HG02798 (cell line): ENCODE data around the gene SMPDL3B.
A peak's percentile ranks its signal among the peaks of the same experiment; 100 is the strongest.

Experiments used
- ATAC-seq: cut with Tn5 transposase; IDR thresholded peaks from one replicate; pipeline ENCODE4 v1.9.1; 2021; ENCODE audit warnings: mild to moderate bottlenecking; ENCODE audit not compliant: unreplicated experiment, poor library complexity

The SMPDL3B gene

GRCh38 chr1:27934818-27935549 is at the start of gene SMPDL3B:
Gene SMPDL3B, plus strand, starts transcription at chr1:27935000. Its CDS starts 184 bp downstream, at chr1:27935184.
- ATAC-seq = peak; percentile 56

GRCh38 chr1:27885114-27885528 is 49.7 kb upstream of the SMPDL3B start:
- no peak for ATAC-seq

- ATAC-seq = no peak
These were observed 49.0 kb upstream of the SMPDL3B start for GRCh38 chr1:27885621-27886352.

GRCh38 chr1:27886353-27886679 is 48.5 kb upstream of the SMPDL3B start:
- ATAC-seq = no peak

- ATAC-seq = no peak
These were observed 48.1 kb upstream of the SMPDL3B start for GRCh38 chr1:27886744-27887143.

- no peak for ATAC-seq
These were observed 47.4 kb upstream of the SMPDL3B start for GRCh38 chr1:27887215-27888021.

GRCh38 chr1:27889506-27889905 is 45.3 kb upstream of the SMPDL3B start:
- no peak for ATAC-seq

- peak; percentile 44 for ATAC-seq
These were observed 43.5 kb upstream of the SMPDL3B start for GRCh38 chr1:27891196-27891889.

- no peak for ATAC-seq
These were observed 40.3 kb upstream of the SMPDL3B start for GRCh38 chr1:27894521-27894920.

- no peak for ATAC-seq
These were observed 28.0 kb upstream of the SMPDL3B start for GRCh38 chr1:27906759-27907158.

GRCh38 chr1:27912429-27912828 is 22.4 kb upstream of the SMPDL3B start:
- ATAC-seq = no peak

- no peak for ATAC-seq
These were observed 19.7 kb upstream of the SMPDL3B start for GRCh38 chr1:27915082-27915575.

GRCh38 chr1:27922272-27922671 is 12.5 kb upstream of the SMPDL3B start:
- ATAC-seq = no peak

- no peak for ATAC-seq
These were observed 6.4 kb upstream of the SMPDL3B start for GRCh38 chr1:27928216-27928954.

- no peak for ATAC-seq
These were observed 3.6 kb upstream of the SMPDL3B start for GRCh38 chr1:27931184-27931583.

GRCh38 chr1:27931759-27932158 is 3.0 kb upstream of the SMPDL3B start:
- no peak for ATAC-seq

- ATAC-seq = no peak
These were observed 921 bp downstream of the SMPDL3B start for GRCh38 chr1:27935721-27936120.

- ATAC-seq = no peak
These were observed 1.6 kb downstream of the SMPDL3B start for GRCh38 chr1:27936370-27936769.

GRCh38 chr1:27937524-27937836 is 2.7 kb downstream of the SMPDL3B start:
- ATAC-seq = no peak

- ATAC-seq = no peak
These were observed 3.7 kb downstream of the SMPDL3B start for GRCh38 chr1:27938488-27938887.
